IPS-15b (cell line): ENCODE results near the gene UBE2QL1.

Experiments used
- H3K27me3 ChIP-seq: one replicate; pipeline ENCODE4 v1.6.1; 2013; ENCODE audit warnings: low read length; ENCODE audit not compliant: control insufficient read depth, insufficient read depth
- H3K36me3 ChIP-seq: one replicate; pipeline ENCODE4 v1.6.1; 2013; ENCODE audit warnings: low read length; ENCODE audit not compliant: control insufficient read depth, insufficient read depth
- H3K4me1 ChIP-seq: one replicate; pipeline ENCODE4 v1.6.1; 2013; ENCODE audit warnings: mild to moderate bottlenecking, low read length; ENCODE audit not compliant: control insufficient read depth, insufficient read depth
- H3K4me3 ChIP-seq: one replicate; pipeline ENCODE4 v1.5.1; 2013; ENCODE audit warnings: low read depth, low read length
- H3K9ac ChIP-seq: one replicate; pipeline ENCODE4 v1.6.1; 2013; ENCODE audit warnings: low read depth, mild to moderate bottlenecking, low read length
- H3K9me3 ChIP-seq: one replicate; pipeline ENCODE4 v1.6.1; 2013; ENCODE audit warnings: mild to moderate bottlenecking, low read length; ENCODE audit not compliant: control insufficient read depth, insufficient read depth

Gene UBE2QL1

DNA sequence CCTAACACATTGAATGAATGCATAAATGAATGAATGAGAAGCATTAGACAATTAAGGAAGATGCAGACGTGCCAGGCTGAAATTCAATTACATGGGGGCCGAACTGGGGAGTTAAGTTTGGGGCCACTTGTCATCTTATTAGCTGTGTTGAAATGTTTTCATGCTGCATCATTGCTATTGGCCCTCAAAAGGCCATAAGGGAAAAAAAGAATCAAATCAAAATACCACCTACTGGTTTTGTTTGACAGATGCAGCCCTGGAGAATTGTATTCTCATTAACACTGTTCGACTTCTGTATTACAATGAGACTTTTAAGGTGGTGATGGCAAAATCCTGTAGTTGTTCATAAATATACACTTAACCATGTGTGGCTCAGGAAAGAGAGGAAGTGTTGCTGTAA is 38.4 kb downstream of the UBE2QL1 start:
- H3K36me3 ChIP-seq: no peaks in the 10 kb centered on the region
- H3K9ac ChIP-seq: no peak overlapping the region
- H3K4me3 ChIP-seq: no peak overlapping the region
- H3K4me1 ChIP-seq: peaks cover 2% of the 10 kb centered on the region
- no peaks in the 10 kb centered on the region for H3K27me3 ChIP-seq
- no peaks in the 10 kb centered on the region for H3K9me3 ChIP-seq

DNA sequence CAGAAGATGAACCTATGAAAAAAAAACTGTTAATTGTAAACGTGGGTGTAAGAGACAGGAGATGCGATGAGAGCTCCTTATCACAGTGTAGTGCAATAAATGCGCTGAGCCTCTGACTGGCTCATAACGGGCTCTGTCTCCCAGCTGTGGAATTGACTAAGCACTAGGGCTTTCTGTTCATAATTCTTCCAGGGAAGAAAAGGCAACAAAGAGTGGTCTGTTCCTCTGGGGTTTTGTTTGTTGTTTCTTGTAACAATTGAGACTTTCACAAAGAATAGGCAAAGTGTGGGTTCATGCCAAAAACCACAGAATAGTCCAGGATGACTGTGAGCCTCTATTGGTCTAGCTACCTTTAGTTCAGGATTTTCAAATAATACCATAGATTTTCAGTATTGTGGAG is 39.4 kb downstream of the UBE2QL1 start:
- Histone ChIP-seq H3K9ac (no peak overlapping the region), H3K36me3 (no peaks in the 10 kb centered on the region), H3K27me3 (no peaks in the 10 kb centered on the region), H3K9me3 (no peaks in the 10 kb centered on the region), H3K4me1 (peaks cover 2% of the 10 kb centered on the region), H3K4me3 (no peak overlapping the region)

DNA sequence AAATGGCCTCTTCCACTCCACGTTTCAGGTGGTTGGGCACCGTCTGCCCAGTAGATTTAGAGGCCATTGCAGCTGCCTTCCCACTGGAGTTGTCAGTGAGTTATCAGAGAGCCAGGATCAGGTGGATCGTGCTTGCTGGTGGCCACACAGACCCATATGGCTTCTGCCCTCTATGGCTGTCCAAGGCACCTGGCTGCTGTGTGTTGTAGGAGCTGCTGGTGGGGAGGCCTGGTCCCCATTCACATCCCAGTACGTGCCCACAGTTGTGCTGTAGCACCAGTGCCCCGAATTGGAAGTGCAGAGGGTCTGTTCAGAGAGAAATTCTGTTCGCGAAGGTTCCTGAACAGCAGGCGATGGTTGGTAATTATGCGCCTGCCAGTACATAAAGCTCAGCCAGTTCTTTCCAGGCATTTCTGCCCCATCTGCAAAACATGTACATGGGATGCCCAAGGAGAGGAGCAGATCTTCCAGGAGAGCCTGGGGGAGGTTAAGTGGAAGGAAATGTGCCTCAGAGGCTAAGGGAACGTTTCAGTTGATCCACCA is 41.1 kb downstream of the UBE2QL1 start:
- Histone ChIP-seq H3K4me3 (no peak overlapping the region), H3K36me3 (no peaks in the 10 kb centered on the region), H3K27me3 (no peaks in the 10 kb centered on the region), H3K9ac (no peak overlapping the region), H3K4me1 (peaks cover 2% of the 10 kb centered on the region), H3K9me3 (no peaks in the 10 kb centered on the region)

DNA sequence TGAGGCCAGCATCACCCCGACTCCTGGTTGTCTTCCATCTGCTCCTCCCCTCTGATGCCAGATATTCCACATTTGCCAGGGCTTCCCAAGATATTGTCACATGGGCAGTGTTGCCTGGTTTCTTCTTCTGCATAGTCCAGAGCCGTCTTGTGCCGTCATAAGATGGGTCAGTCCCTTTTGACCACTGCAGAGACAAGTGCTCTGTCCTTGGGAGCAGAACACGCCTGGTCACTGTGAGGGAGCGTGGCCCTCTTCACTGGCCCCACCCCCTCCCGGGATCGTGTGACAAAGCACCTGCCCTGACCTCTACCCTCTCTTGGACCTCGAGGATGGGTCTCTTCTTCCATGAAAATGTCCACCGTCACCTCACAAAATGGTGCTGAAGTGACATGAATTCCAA is 41.6 kb downstream of the UBE2QL1 start:
- Histone ChIP-seq H3K4me1 (peaks cover 2% of the 10 kb centered on the region), H3K27me3 (no peaks in the 10 kb centered on the region), H3K4me3 (no peak overlapping the region), H3K9ac (no peak overlapping the region), H3K9me3 (no peaks in the 10 kb centered on the region), H3K36me3 (no peaks in the 10 kb centered on the region)

DNA sequence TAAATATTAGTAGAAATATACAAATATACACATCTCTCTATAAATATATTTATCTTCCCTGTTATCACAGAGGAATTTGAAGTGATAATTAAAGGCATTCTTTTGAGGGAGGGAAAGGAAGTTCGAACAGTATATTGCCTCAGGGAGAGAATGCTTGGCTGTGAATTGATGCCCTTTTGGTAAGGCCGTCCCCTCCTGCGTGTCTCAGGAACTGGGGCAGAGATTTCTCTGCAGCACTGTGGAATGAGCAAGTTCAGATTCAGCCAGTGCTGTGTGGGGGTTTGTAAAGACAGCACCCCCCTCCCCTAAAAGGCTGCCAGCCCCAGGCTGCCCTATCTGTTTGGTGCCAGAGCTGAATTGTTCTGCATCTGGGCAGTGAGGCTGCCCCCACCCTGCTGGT is 42.0 kb downstream of the UBE2QL1 start:
- peaks cover 2% of the 10 kb centered on the region for H3K4me1 ChIP-seq
- H3K9me3 ChIP-seq: no peaks in the 10 kb centered on the region
- no peaks in the 10 kb centered on the region for H3K27me3 ChIP-seq
- H3K9ac ChIP-seq: no peak overlapping the region
- no peaks in the 10 kb centered on the region for H3K36me3 ChIP-seq
- no peak overlapping the region for H3K4me3 ChIP-seq

DNA sequence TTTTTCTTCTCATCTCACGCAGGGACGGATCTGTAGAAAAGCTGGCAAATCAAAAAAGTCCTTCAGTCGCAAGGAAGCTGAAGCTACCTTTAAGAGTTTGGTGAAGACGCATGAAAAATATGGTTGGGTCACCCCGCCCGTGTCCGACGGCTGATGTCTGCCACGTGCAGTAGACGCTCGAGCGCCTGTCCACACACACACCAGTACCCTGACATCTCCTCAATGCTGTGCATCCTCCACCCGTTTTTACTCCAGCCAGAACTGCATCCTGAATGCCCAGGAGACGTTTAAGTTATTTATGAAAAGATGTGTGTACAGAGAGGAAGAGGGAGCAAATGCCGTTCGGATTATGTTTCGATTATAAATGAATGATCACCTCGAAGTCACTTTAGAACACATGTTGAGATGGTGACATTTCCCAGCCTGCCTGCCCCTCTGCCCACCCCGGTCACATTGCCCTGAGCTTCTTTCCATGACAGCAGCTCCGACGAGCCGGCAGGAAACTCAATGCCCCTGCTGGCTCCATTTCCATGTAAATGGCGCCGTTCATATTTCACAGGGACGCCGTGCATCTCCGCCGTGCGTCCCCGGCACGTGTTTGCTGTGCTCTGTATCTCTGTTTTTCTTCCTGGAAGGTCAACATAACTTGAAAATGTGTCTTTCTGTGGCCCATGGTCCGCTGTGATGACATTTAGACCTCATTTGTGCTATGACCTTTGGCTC is 42.7 kb downstream of the UBE2QL1 start:
- no peak overlapping the region for H3K4me3 ChIP-seq
- H3K9ac ChIP-seq: no peak overlapping the region
- H3K9me3 ChIP-seq: no peaks in the 10 kb centered on the region
- no peaks in the 10 kb centered on the region for H3K36me3 ChIP-seq
- no peaks in the 10 kb centered on the region for H3K27me3 ChIP-seq
- H3K4me1 ChIP-seq: peaks cover 2% of the 10 kb centered on the region

DNA sequence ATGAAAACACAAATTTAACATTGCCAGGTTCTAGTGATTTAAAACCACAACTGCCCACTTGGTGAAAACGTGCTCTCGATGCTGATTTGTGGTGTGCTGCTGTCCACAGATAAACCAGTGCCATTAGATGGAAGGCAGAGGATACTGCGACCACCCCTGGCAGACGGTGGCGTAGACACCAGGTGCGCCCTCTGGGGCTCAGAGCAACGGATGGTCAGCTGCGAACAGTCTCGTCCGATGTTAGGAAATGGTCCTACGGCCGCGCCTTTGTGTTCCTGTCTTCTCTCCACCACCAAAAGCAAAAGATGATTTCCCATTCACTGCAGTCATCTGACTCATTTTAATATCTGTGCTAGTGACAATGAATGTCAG is 43.2 kb downstream of the UBE2QL1 start:
- Histone ChIP-seq H3K4me3 (no peak overlapping the region), H3K9ac (no peak overlapping the region), H3K9me3 (no peaks in the 10 kb centered on the region), H3K36me3 (no peaks in the 10 kb centered on the region), H3K4me1 (peaks cover 2% of the 10 kb centered on the region), H3K27me3 (no peaks in the 10 kb centered on the region)

DNA sequence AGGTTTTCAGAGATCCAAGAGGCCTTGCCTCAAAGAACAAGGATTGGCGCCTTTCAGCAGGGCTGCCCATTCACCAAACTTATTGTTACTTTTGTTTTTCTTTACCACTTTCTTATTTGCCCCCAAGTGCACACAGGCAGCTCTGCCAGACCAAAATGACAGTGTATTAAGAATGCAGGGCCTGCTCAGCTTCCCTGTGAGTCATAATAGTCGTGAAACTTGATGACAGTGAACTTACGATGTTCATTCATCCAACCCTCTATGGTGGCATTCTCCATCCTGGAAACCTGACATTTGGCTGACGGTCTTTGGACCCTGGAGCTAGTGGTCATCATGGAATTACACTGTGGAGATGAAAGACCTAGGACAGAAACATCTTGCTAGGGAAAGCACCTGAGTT is 44.3 kb downstream of the UBE2QL1 start:
- no peaks in the 10 kb centered on the region for H3K9me3 ChIP-seq
- H3K36me3 ChIP-seq: no peaks in the 10 kb centered on the region
- no peak overlapping the region for H3K4me3 ChIP-seq
- H3K9ac ChIP-seq: no peak overlapping the region
- H3K4me1 ChIP-seq: peaks cover 2% of the 10 kb centered on the region
- no peaks in the 10 kb centered on the region for H3K27me3 ChIP-seq

DNA sequence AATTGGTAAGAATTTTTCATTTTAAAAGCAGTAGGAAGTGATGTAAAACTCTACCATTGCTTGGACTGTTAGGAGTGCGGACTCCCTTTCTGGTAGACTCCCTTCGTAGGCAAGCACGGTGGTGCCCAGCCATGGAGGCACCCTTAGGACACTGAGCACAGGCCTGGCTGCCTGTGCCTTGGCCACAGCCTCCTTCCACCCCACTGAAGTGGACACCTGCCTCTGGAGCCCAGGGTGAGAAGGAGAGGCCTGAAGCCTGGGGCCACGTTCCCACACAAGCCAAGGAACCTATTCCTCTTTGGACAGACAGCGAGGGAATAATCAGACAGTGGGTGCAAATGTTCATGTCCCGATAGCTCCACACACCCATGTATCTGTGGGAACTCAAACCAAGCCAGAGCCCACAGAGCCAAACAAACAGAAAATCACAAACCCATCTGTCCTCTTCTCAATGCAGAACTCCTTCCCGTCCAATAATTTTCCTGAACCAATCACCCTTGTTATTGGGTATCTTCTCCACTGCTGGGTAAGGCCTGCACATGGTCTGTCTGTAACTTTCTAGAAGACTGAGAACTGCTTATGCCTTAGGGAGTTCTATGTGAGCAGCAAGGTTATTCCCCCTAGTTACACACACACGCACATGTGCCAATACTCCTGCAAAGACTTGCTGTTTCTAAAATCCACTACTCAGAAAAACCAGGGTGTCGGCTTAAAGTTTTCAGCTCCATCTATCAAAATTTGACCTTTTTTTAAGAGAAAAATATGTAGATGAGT is 45.2 kb downstream of the UBE2QL1 start:
- H3K9ac ChIP-seq: no peak overlapping the region
- H3K4me3 ChIP-seq: no peak overlapping the region
- H3K27me3 ChIP-seq: no peaks in the 10 kb centered on the region
- H3K36me3 ChIP-seq: no peaks in the 10 kb centered on the region
- H3K9me3 ChIP-seq: no peaks in the 10 kb centered on the region
- H3K4me1 ChIP-seq: peaks cover 2% of the 10 kb centered on the region

DNA sequence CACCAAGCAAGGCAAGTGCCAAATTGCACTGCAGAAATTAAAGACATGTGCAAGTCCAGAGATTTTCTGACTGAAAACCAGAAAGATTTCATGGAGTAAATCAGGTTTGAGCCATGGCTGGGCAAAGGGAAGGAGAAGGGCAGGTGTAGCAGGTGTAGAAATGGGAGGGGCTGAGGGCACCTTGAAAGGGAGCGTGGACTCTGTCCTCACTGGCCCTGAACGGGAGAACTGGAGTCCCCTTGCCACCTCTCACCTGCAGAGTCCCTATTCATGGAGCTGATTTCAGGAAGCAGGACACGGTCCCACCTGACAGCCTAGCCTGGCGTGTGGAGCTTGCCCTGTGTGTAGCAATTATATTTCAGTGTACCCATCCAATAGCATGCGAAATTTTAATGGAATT is 46.3 kb downstream of the UBE2QL1 start:
- Histone ChIP-seq H3K36me3 (no peaks in the 10 kb centered on the region), H3K4me3 (no peak overlapping the region), H3K9me3 (no peaks in the 10 kb centered on the region), H3K9ac (no peak overlapping the region), H3K27me3 (no peaks in the 10 kb centered on the region), H3K4me1 (peaks cover 2% of the 10 kb centered on the region)

DNA sequence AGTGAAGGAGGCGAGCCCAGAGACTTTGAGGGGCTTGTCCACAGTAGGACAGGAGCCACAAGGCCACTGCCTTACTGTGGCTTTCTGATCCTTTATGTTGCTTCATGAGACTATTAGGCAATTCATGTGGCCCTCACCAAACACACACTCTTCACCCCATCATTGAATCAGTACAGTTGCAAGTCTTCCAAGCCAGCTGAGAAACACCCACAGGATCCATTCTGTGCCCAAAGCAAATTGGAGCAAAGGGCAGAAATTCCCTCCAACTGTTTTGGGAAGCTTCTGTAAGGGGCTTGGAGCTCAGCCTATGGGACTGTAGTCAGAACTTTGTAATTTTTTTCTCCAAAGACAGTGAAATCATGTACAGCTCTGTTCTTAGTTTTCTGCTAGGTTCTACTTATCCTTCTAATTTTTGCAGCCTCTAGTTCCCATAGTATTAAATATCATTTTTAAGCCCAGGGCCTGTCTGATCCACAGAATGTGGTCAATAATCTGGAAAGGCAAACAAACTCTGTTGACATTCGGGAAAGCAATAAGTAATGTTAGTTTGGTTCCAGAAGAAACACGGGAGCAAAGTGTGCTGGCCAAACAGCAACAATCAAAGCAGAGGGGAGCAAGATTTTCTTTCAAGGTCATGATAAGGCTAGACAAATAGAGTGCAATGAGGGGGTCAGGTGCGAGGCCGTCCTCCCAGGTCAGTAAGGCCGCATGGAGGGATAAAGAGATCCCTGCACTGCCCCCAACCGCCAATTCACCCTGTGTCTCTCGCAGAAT is 47.0 kb downstream of the UBE2QL1 start:
- no peaks in the 10 kb centered on the region for H3K36me3 ChIP-seq
- no peak overlapping the region for H3K4me3 ChIP-seq
- H3K9ac ChIP-seq: no peak overlapping the region
- no peaks in the 10 kb centered on the region for H3K27me3 ChIP-seq
- peaks cover 2% of the 10 kb centered on the region for H3K4me1 ChIP-seq
- no peaks in the 10 kb centered on the region for H3K9me3 ChIP-seq
